DND-41 (cell line): ENCODE results near the gene ATP10A.

Source experiments
- ATAC-seq: fragments of 200-7000 bp; cut with Tn5 transposase; 3 replicates; pipeline ENCODE4 v1.9.1; 2021; ENCODE audit warnings: low read depth; ENCODE audit not compliant: insufficient read depth
- DNase-seq: peaks from one replicate; pipeline ENCODE4 v3.0.0-alpha.2; 2020
- H2AFZ ChIP-seq: 2 replicates; pipeline ENCODE4 v1.6.0; 2012; ENCODE audit warnings: low read depth, low read length
- H3K27ac ChIP-seq: 2 replicates; pipeline ENCODE4 v1.5.1; 2012; ENCODE audit warnings: low read length, inconsistent platforms
- H3K27me3 ChIP-seq: fragments of 200-600 bp; sonication (generic); 2 replicates; pipeline ENCODE4 v1.6.0; 2012; ENCODE audit warnings: low read length, mild to moderate bottlenecking, inconsistent platforms; ENCODE audit not compliant: insufficient read depth, poor library complexity
- H3K36me3 ChIP-seq: 2 replicates; pipeline ENCODE4 v1.5.1; 2012; ENCODE audit warnings: low read length, inconsistent platforms; ENCODE audit not compliant: insufficient read depth
- H3K4me1 ChIP-seq: 2 replicates; pipeline ENCODE4 v1.5.1; 2012; ENCODE audit warnings: mild to moderate bottlenecking, low read length; ENCODE audit not compliant: insufficient read depth
- H3K4me2 ChIP-seq: 2 replicates; pipeline ENCODE4 v1.6.0; 2012; ENCODE audit warnings: mild to moderate bottlenecking, moderate library complexity, low read length, inconsistent platforms; ENCODE audit not compliant: insufficient read depth
- H3K4me3 ChIP-seq, 2 experiments: fragments of 200-600 bp in 1 of 2; shearing (Covaris generic) in 1 of 2; 2 replicates each; pipeline ENCODE4 v1.5.1; 2012 to 2016; ENCODE audit warnings: inconsistent platforms in 2 of 2, low read length in 2 of 2, mild to moderate bottlenecking in 2 of 2, low read depth in 1 of 2, moderate library complexity in 1 of 2
- H3K79me2 ChIP-seq: 2 replicates; pipeline ENCODE4 v1.6.0; 2012; ENCODE audit warnings: low read length, inconsistent platforms; ENCODE audit not compliant: insufficient read depth
- H3K9ac ChIP-seq: 2 replicates; pipeline ENCODE4 v1.6.0; 2012; ENCODE audit warnings: low read depth, mild to moderate bottlenecking, inconsistent platforms, low read length, moderate library complexity
- H3K9me3 ChIP-seq: 2 replicates; pipeline ENCODE4 v1.5.1; 2012; ENCODE audit warnings: low read length, moderate library complexity, mild to moderate bottlenecking, inconsistent platforms; ENCODE audit not compliant: insufficient read depth, severe bottlenecking
- H4K20me1 ChIP-seq: 2 replicates; pipeline ENCODE4 v1.6.0; 2012; ENCODE audit warnings: low read length; ENCODE audit not compliant: insufficient read depth
- EZH2 ChIP-seq: IDR thresholded peaks from 3 replicates; pipeline ENCODE4 v1.6.1; 2012; ENCODE audit warnings: borderline replicate concordance, low read depth, mild to moderate bottlenecking, moderate library complexity, low read length, inconsistent platforms; ENCODE audit not compliant: severe bottlenecking
- TF ChIP-seq, protein P1 (sequence below): IDR thresholded peaks from 2 replicates; pipeline ENCODE4 v1.5.1; 2012; ENCODE audit warnings: borderline replicate concordance, low read length, moderate library complexity, mild to moderate bottlenecking; ENCODE audit not compliant: poor library complexity, severe bottlenecking; ENCODE audit errors: extremely low read depth

Gene ATP10A

DNA sequence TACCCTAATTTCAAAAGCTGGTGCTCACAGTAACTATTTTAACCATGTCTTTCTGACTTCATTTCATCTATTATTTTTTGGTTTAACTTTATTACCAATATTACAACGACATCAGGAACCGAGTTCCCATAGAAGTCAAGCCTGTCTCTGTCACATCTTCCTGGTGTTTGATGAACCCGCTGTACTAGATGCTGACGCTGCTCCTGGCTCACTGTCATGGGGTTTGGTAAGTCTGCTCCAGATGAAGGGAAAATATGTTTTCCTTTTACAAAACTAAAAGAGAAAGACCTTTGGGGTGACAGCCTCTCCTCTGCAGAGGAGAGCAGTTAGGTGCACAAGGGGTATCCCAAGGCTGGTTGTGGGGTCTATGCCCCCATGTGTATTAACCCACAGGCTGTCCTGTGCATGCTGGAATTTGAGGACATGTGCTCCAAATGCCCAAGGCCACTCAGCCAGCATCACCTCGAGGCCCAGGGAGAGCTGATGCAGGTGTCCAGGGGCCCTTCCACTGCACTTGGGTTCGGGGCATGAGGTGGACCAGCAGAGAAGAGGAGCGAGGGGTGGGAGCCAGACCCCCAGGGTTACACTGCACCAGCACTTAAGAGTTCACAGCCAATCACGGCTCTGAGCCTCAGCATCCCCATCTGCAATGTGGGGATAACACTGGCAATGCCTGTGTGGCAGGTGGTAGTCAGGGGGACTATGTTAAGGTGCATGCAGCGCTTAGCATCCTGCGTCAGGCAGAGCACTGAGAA, 62.2 kb downstream of the ATP10A start:
- H3K4me1 ChIP-seq = no peaks in the 10 kb centered on the region
- H3K4me2 ChIP-seq = no peak overlapping the region
- no peaks in the 10 kb centered on the region for H4K20me1 ChIP-seq
- no peak overlapping the region for H3K9ac ChIP-seq
- H3K4me3 ChIP-seq = no peak overlapping the region
- H3K9me3 ChIP-seq = no peaks in the 10 kb centered on the region
- no peak for ATAC-seq
- H2AFZ ChIP-seq = no peak overlapping the region
- no peak overlapping the region for H3K27ac ChIP-seq
- no peaks in the 10 kb centered on the region for H3K27me3 ChIP-seq
- H3K36me3 ChIP-seq = no peaks in the 10 kb centered on the region
- no peak for TF ChIP-seq EZH2
- TF ChIP-seq, protein P1, sequence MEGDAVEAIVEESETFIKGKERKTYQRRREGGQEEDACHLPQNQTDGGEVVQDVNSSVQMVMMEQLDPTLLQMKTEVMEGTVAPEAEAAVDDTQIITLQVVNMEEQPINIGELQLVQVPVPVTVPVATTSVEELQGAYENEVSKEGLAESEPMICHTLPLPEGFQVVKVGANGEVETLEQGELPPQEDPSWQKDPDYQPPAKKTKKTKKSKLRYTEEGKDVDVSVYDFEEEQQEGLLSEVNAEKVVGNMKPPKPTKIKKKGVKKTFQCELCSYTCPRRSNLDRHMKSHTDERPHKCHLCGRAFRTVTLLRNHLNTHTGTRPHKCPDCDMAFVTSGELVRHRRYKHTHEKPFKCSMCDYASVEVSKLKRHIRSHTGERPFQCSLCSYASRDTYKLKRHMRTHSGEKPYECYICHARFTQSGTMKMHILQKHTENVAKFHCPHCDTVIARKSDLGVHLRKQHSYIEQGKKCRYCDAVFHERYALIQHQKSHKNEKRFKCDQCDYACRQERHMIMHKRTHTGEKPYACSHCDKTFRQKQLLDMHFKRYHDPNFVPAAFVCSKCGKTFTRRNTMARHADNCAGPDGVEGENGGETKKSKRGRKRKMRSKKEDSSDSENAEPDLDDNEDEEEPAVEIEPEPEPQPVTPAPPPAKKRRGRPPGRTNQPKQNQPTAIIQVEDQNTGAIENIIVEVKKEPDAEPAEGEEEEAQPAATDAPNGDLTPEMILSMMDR = no peak
- no peak for DNase-seq
- no peaks in the 10 kb centered on the region for H3K79me2 ChIP-seq

DNA sequence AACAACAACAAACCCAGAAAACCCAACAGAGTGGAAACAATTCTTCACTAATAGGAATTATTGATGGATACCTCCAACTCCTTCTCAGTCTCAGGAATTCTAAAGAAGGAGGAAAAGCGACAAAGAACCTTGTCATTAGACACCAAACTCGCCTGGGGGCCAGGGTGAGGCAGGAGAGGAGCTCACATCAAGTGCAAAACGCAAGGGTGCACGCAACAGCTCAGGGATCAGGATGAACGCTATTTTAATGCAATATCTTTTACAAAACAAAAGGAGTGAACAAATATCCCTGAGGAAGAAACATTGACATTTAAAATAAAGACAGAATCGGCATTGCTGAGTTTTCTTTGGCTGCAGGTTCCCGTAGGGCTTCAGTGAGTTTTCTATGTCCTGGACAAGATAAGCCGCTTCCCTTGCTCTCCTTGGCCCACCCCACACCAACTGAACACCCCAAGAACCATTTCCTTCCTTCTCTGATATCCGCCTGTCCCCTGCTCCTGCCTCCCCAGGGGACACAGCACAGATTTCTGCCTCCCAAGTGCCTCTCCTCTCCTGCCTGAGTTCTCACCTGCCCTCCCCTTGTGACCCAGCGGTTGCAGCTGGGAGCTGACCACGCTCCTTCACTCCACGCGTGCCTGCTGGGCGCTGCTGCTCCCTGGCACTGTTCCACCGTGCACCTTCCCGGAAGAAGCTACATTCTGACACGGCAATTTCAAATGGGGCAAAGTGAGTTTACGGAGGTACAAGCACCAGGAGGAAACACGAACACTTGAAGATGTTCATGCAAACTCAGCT, 63.0 kb downstream of the ATP10A start:
- DNase-seq = no peak
- H3K79me2 ChIP-seq = no peaks in the 10 kb centered on the region
- no peak overlapping the region for H3K4me2 ChIP-seq
- H3K4me1 ChIP-seq = no peaks in the 10 kb centered on the region
- no peak for TF ChIP-seq EZH2
- TF ChIP-seq, protein P1 = no peak
- no peak for ATAC-seq
- H3K36me3 ChIP-seq = no peaks in the 10 kb centered on the region
- no peaks in the 10 kb centered on the region for H3K9me3 ChIP-seq
- H3K27me3 ChIP-seq = no peaks in the 10 kb centered on the region
- no peak overlapping the region for H3K27ac ChIP-seq
- no peak overlapping the region for H2AFZ ChIP-seq
- no peak overlapping the region for H3K9ac ChIP-seq
- no peak overlapping the region for H3K4me3 ChIP-seq
- no peaks in the 10 kb centered on the region for H4K20me1 ChIP-seq

DNA sequence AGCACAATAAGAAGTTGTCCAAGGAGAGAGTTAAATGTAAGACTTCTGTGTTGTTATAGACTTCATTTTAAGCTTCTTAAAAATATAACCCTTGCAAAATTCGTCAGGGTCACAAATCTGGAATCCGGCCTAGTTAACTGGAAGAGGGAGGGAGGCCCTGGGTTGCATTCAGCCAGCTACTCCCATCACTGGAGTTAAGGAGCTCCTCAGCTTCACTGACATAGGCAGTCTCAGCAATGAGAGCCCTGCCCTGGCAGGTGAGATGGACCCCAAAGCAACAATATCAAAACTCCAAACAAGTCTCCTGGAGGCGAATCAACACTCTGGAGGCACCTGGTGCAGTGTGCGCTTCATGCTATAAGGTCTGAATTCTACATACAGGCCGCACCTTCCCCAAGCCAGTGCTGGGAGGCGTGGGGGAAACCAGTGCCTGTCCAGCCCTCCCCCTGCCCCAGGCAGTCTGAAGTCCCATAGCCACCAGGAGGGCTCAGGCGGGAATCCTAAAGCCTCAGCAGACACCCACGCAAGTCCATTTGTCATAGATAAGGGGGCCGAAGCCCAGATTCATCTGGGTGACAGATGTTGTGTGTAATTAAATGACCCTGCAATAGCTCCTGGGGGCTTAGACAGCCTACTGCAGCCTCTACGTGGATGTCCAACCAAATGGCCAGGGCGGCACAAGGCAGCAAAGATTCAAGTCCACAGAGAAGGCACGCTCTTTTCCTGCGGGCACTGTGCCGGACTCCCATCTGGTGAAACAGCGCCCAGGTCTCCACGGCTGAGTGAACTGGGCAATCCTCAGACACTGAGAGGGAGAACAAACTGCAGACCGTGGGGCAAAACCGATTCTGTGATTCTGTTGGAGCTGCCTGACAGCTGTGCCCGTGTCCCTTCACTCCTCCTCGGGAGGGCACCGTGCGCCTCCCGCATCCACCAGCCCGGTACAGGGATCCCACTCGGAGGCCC, 64.9 kb downstream of the ATP10A start:
- Histone ChIP-seq H2AFZ (no peak overlapping the region), H3K4me1 (no peaks in the 10 kb centered on the region), H4K20me1 (no peaks in the 10 kb centered on the region), H3K4me2 (no peak overlapping the region), H3K9ac (no peak overlapping the region), H3K79me2 (no peaks in the 10 kb centered on the region), H3K27me3 (no peaks in the 10 kb centered on the region), H3K9me3 (no peaks in the 10 kb centered on the region), H3K27ac (no peak overlapping the region), H3K36me3 (no peaks in the 10 kb centered on the region), H3K4me3 (no peak overlapping the region)
- ATAC-seq (no peak), DNase-seq (no peak)
- TF ChIP-seq, protein P1 = no peak
- no peak for TF ChIP-seq EZH2
